GM12892 (cell line): Measurements from ENCODE around the gene DAZAP1.

ENCODE experiments used
- DNase-seq: peaks from one replicate; pipeline ENCODE4 v3.0.0; 2011; ENCODE audit not compliant: insufficient read length
- FAIRE-seq: peaks from 2 replicates; lab custom pipeline; 2011; peaks lifted over from hg19 to GRCh38; lab: Jason Lieb, UNC
- POLR2A ChIP-seq: IDR thresholded peaks from 2 replicates; pipeline ENCODE4 v1.6.1; 2011; ENCODE audit warnings: low read depth, low read length, control low read depth
- POLR2AphosphoS5 ChIP-seq: IDR thresholded peaks from 2 replicates; pipeline ENCODE4 v1.6.1; 2011; ENCODE audit warnings: low read depth, low read length, control low read depth
- TAF1 ChIP-seq: IDR thresholded peaks from 2 replicates; pipeline ENCODE4 v1.6.1; 2011; ENCODE audit warnings: low read depth, mild to moderate bottlenecking, control low read depth, low read length, borderline replicate concordance

DAZAP1 gene

GRCh38 chr19:1408300-1409203, 1.2 kb downstream of the DAZAP1 start:
- DNase-seq (peak; percentile 57), FAIRE-seq (peak; percentile 63)
- TF ChIP-seq POLR2AphosphoS5 (no peak), TAF1 (no peak; the same call in 1 of the 2 replicates), POLR2A (peak; percentile 7; the same call in 1 of the 2 replicates)

- FAIRE-seq (no peak), DNase-seq (no peak)
- TF ChIP-seq TAF1 (no peak), POLR2A (no peak), POLR2AphosphoS5 (no peak)
Measured at GRCh38 chr19:1409204-1410005, 2.0 kb downstream of the DAZAP1 start.

GRCh38 chr19:1410136-1410786, 2.9 kb downstream of the DAZAP1 start:
- DNase-seq (no peak), FAIRE-seq (no peak)
- no peak for TF ChIP-seq POLR2A
- TF ChIP-seq POLR2AphosphoS5 = no peak; the same call in 1 of the 2 replicates
- TF ChIP-seq TAF1 = no peak

GRCh38 chr19:1410789-1411188, 3.4 kb downstream of the DAZAP1 start:
- DNase-seq (no peak), FAIRE-seq (no peak)
- TF ChIP-seq POLR2AphosphoS5 (no peak), TAF1 (no peak), POLR2A (no peak)

GRCh38 chr19:1411255-1412191, 4.1 kb downstream of the DAZAP1 start:
- DNase-seq (no peak), FAIRE-seq (no peak)
- TF ChIP-seq TAF1 (no peak), POLR2AphosphoS5 (no peak; the same call in 1 of the 2 replicates)

GRCh38 chr19:1412323-1412923, 5.0 kb downstream of the DAZAP1 start:
- TF ChIP-seq TAF1 (no peak), POLR2A (no peak), POLR2AphosphoS5 (no peak)
- FAIRE-seq (no peak), DNase-seq (no peak)

- TF ChIP-seq TAF1 = no peak
- 0 out of 2 replicates have a peak, but pooled peaks have one; percentile 1 for TF ChIP-seq POLR2A
- DNase-seq (no peak), FAIRE-seq (no peak)
Measured at GRCh38 chr19:1412995-1413800, 5.8 kb downstream of the DAZAP1 start.

GRCh38 chr19:1416014-1416841, 8.8 kb downstream of the DAZAP1 start:
- TF ChIP-seq POLR2AphosphoS5 (peak; percentile 30; the same call in 1 of the 2 replicates), TAF1 (no peak)
- no peak for DNase-seq
- FAIRE-seq = no peak

- FAIRE-seq = no peak
- DNase-seq = no peak
- TF ChIP-seq TAF1 (no peak), POLR2AphosphoS5 (peak; percentile 42; the same call in 1 of the 2 replicates)
Measured at GRCh38 chr19:1417145-1417544, 9.8 kb downstream of the DAZAP1 start.
